H1 (cell line): Measurements from ENCODE around the gene CYB5B. TPM values are rescaled to one million over a fixed set of nuclear protein-coding genes. Genes with fewer than 3 reads are reported as not detected.

Experiments used
- KDM4A ChIP-seq: IDR thresholded peaks from one replicate; pipeline ENCODE4 v1.7.1; 2012; ENCODE audit warnings: low read depth, mild to moderate bottlenecking, moderate library complexity, low read length, inconsistent platforms; ENCODE audit not compliant: severe bottlenecking
- TBP ChIP-seq: IDR thresholded peaks from 2 replicates; pipeline ENCODE4 v1.6.1; 2011; ENCODE audit warnings: low read depth, low read length, improper control_type of control experiment
- polyA plus RNA-seq, 7 experiments: library from polyadenylated mRNA; depleted of rRNA in 3 of 7; stranded (reverse) in 5 of 7; unstranded in 2 of 7; fragments of >200 nt in 5 of 7; fragments of 200-250 nt in 2 of 7; gene quantifications; 1 replicate in 5 of 7; 2 replicates in 1 of 7; 4 replicates in 1 of 7; pipeline versions ENCODE4 v1.2.1 to v1.2.3, GENCODE V29; 2011 to 2013; ENCODE audit warnings: missing spikeins in 2 of 7, mixed read lengths in 2 of 7
- total RNA-seq: library from RNA; stranded (reverse); fragmentation: NEBNext Ultra II Directional; extraction: Animal tissue kit (Norgen Biotek cat#: 25700); gene quantifications from 2 replicates; pipeline ENCODE4 v1.2.1, GENCODE V29; 2021
- TF ChIP-seq, protein P1 (sequence below), 3 experiments: IDR thresholded peaks; 1 replicate in 2 of 3; 2 replicates in 1 of 3; pipeline versions ENCODE4 v1.5.1 to v1.6.1; 2011; ENCODE audit warnings: low read length in 3 of 3, mild to moderate bottlenecking in 3 of 3, inconsistent platforms in 2 of 3, low read depth in 1 of 3, moderate library complexity in 1 of 3; ENCODE audit not compliant: insufficient read depth in 1 of 3; ENCODE audit errors: control extremely low read depth in 1 of 3
- TF ChIP-seq, protein P2 (sequence below): IDR thresholded peaks from 2 replicates; pipeline ENCODE4 v1.6.1; 2012; ENCODE audit warnings: inconsistent platforms

Gene CYB5B
- total and polyA plus RNA-seq, 2 of the 8 experiments (the other 6 are each of a cell fraction or from before 2014, with no cell fraction given): 108 to 127 TPM

DNA sequence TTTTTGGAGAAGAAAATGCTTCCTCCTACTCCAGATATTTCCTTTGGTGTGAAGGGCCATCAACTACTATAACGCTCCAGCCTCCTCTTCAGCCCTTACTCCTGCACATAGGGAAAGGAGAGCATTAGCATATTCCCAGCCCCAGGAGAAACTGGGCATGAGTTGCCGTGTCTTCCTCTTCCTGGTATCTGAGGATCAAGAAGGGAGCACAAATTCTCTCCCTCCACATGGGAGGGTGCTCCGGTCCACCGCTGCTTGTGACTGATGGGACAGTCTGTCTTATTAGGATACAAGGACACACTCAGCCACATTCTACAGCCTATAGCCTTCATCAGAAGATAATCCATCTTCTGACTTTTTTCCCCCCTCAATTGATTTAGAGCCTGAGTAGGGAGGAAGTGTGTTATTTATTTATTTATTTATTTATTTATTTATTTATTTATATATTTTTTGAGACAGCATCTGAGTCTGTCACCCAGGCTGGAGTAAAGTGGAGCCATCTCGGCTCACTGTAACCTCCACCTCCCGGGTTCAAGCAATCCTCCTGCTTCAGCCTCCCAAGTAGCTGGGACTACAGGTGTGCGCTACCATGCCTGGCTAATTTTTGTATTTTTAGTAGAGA is 16.6 kb upstream of the CYB5B start (continued):
- TF ChIP-seq, protein P1, sequence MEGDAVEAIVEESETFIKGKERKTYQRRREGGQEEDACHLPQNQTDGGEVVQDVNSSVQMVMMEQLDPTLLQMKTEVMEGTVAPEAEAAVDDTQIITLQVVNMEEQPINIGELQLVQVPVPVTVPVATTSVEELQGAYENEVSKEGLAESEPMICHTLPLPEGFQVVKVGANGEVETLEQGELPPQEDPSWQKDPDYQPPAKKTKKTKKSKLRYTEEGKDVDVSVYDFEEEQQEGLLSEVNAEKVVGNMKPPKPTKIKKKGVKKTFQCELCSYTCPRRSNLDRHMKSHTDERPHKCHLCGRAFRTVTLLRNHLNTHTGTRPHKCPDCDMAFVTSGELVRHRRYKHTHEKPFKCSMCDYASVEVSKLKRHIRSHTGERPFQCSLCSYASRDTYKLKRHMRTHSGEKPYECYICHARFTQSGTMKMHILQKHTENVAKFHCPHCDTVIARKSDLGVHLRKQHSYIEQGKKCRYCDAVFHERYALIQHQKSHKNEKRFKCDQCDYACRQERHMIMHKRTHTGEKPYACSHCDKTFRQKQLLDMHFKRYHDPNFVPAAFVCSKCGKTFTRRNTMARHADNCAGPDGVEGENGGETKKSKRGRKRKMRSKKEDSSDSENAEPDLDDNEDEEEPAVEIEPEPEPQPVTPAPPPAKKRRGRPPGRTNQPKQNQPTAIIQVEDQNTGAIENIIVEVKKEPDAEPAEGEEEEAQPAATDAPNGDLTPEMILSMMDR (IDR thresholded peaks at IDR 0.05; ENCODE audit: control extremely low read depth in 1 of 3, insufficient read depth in 1 of 3, low read depth in 1 of 3, low read length in 3 of 3): no peak
- no peak for TF ChIP-seq KDM4A
- no peak for TF ChIP-seq TBP
- TF ChIP-seq, protein P2, sequence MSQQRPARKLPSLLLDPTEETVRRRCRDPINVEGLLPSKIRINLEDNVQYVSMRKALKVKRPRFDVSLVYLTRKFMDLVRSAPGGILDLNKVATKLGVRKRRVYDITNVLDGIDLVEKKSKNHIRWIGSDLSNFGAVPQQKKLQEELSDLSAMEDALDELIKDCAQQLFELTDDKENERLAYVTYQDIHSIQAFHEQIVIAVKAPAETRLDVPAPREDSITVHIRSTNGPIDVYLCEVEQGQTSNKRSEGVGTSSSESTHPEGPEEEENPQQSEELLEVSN: no peak
